NB4 (cell line): ENCODE results near the gene UGT1A7.

Source experiments
- POLR2A ChIP-seq: IDR thresholded peaks from 2 replicates; pipeline ENCODE4 v1.6.1; 2011; ENCODE audit warnings: mild to moderate bottlenecking; ENCODE audit not compliant: insufficient read length; ENCODE audit errors: extremely low read depth
- TF ChIP-seq, protein P1 (sequence below): IDR thresholded peaks from one replicate; pipeline ENCODE4 v1.5.1; 2012; ENCODE audit warnings: low read depth, low read length

DNA sequence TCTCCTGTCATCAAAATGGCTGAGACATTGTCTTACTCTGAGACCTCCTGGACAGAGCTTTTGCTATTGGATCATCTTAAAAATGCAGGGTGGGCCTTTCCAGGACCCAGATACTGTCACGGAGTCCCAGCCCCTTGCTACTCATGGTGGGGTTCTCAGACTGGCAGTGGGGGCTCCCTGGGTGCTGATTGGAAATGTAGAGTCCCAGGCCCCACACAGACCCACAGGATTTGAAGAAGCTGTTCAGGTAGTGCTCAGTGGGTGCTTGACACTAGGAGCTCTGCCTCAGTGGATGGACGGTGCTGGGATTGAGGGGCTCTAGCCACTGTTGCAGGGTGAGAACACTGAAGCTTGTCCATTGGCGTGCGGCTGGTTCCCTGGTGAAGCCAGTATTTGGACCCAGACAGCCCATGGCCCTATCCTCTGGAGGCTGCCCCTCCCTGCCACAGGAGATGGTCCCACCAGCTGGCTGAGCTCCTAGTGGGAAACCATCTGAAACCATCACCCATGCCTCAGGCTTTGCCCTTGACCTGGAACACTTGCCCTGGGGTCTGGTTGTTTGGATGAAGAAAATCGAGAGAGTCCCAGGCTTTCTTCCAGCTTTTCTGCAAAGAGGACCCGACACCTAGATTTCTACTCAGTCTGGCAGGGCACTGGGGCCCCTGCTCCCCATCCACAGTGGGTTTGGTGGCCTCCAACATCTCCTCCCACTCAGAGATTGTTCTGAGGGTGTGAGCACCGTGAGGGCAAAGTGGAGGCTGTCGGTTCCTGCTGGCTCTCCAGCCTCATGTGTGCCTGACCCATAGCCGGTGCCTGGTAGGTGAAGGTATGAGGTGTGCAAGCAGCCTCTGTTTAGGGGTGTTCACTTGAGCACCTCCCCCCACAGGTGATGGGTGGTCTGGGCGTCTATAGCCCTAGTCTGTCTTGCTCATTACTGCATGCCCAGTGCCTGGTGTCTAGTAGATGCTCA is 126.5 kb downstream of the UGT1A7 start:
- TF ChIP-seq, protein P1, sequence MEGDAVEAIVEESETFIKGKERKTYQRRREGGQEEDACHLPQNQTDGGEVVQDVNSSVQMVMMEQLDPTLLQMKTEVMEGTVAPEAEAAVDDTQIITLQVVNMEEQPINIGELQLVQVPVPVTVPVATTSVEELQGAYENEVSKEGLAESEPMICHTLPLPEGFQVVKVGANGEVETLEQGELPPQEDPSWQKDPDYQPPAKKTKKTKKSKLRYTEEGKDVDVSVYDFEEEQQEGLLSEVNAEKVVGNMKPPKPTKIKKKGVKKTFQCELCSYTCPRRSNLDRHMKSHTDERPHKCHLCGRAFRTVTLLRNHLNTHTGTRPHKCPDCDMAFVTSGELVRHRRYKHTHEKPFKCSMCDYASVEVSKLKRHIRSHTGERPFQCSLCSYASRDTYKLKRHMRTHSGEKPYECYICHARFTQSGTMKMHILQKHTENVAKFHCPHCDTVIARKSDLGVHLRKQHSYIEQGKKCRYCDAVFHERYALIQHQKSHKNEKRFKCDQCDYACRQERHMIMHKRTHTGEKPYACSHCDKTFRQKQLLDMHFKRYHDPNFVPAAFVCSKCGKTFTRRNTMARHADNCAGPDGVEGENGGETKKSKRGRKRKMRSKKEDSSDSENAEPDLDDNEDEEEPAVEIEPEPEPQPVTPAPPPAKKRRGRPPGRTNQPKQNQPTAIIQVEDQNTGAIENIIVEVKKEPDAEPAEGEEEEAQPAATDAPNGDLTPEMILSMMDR, result no peak
- no peak for TF ChIP-seq POLR2A
